ES-I3 (cell line): ENCODE data around the gene ACIN1.
A peak's percentile ranks its signal among the peaks of the same experiment; 100 is the strongest.
"Not testable (repeated sequence)": the region's sequence is repeated elsewhere in the genome, so short reads cannot be mapped to it uniquely, and the experiment has no call there.

Experiments
- H3K36me3 ChIP-seq: 2 replicates; pipeline ENCODE4 v1.6.1; 2013; ENCODE audit warnings: mild to moderate bottlenecking, low read length, control low read depth, moderate library complexity; ENCODE audit not compliant: insufficient read depth
- H3K4me1 ChIP-seq: 2 replicates; pipeline ENCODE4 v1.6.1; 2013; ENCODE audit warnings: mild to moderate bottlenecking, control low read depth, low read length; ENCODE audit not compliant: insufficient read depth
- H3K9ac ChIP-seq: 2 replicates; pipeline ENCODE4 v1.6.1; 2013; ENCODE audit warnings: low read depth, mild to moderate bottlenecking, low read length, moderate library complexity
- H3K9me3 ChIP-seq: 2 replicates; pipeline ENCODE4 v1.6.1; 2013; ENCODE audit warnings: mild to moderate bottlenecking, low read length, moderate library complexity; ENCODE audit not compliant: control insufficient read depth, insufficient read depth

ACIN1 gene

GRCh38 chr14:23118506-23119362 lies 23.8 kb upstream of the ACIN1 start, which contains the start of gene CEBPE:
Gene CEBPE (minus strand): TSS chr14:23119255. CDS start chr14:23119091, 164 bp downstream.
- no peaks in the 10 kb centered on the region for H3K9me3 ChIP-seq
- H3K36me3 ChIP-seq: no peaks in the 10 kb centered on the region
- peaks cover 25% of the 10 kb centered on the region for H3K4me1 ChIP-seq
- no peak within 1 kb of the TSS for H3K9ac ChIP-seq

GRCh38 chr14:23117371-23118020 lies 22.6 kb upstream of the ACIN1 start:
- Histone ChIP-seq H3K9ac (no peak overlapping the region), H3K4me1 (peaks cover 36% of the 10 kb centered on the region), H3K36me3 (no peaks in the 10 kb centered on the region), H3K9me3 (no peaks in the 10 kb centered on the region)

GRCh38 chr14:23115918-23116317 lies 21.0 kb upstream of the ACIN1 start:
- Histone ChIP-seq H3K9me3 (no peaks in the 10 kb centered on the region), H3K4me1 (peaks cover 25% of the 10 kb centered on the region), H3K36me3 (no peaks in the 10 kb centered on the region), H3K9ac (no peak overlapping the region)

- no peaks in the 10 kb centered on the region for H3K36me3 ChIP-seq
- H3K9ac ChIP-seq: no peak overlapping the region
- peaks cover 25% of the 10 kb centered on the region for H3K4me1 ChIP-seq
- H3K9me3 ChIP-seq: no peaks in the 10 kb centered on the region
Observed at GRCh38 chr14:23115039-23115731, 20.2 kb upstream of the ACIN1 start.

GRCh38 chr14:23114669-23115038 lies 19.7 kb upstream of the ACIN1 start:
- no peaks in the 10 kb centered on the region for H3K9me3 ChIP-seq
- no peak overlapping the region for H3K9ac ChIP-seq
- peaks cover 20% of the 10 kb centered on the region for H3K4me1 ChIP-seq
- H3K36me3 ChIP-seq: no peaks in the 10 kb centered on the region

GRCh38 chr14:23114120-23114458 lies 19.2 kb upstream of the ACIN1 start:
- no peaks in the 10 kb centered on the region for H3K36me3 ChIP-seq
- H3K9me3 ChIP-seq: no peaks in the 10 kb centered on the region
- H3K4me1 ChIP-seq: peaks cover 19% of the 10 kb centered on the region
- H3K9ac ChIP-seq: no peak overlapping the region

- H3K4me1 ChIP-seq: peaks cover 19% of the 10 kb centered on the region
- H3K9ac ChIP-seq: peak overlapping the region; percentile 22; the same call in 1 of the 2 replicates
- no peaks in the 10 kb centered on the region for H3K9me3 ChIP-seq
- no peaks in the 10 kb centered on the region for H3K36me3 ChIP-seq
Observed at GRCh38 chr14:23113431-23114119, 18.6 kb upstream of the ACIN1 start.

- Histone ChIP-seq H3K9ac (no peak overlapping the region), H3K36me3 (no peaks in the 10 kb centered on the region), H3K9me3 (no peaks in the 10 kb centered on the region), H3K4me1 (peaks cover 19% of the 10 kb centered on the region)
Observed at GRCh38 chr14:23112359-23113178, 17.6 kb upstream of the ACIN1 start.

- Histone ChIP-seq H3K9ac (no peak overlapping the region), H3K36me3 (no peaks in the 10 kb centered on the region), H3K9me3 (no peaks in the 10 kb centered on the region), H3K4me1 (peaks cover 28% of the 10 kb centered on the region)
Observed at GRCh38 chr14:23110579-23111365, 15.8 kb upstream of the ACIN1 start.

- Histone ChIP-seq H3K9ac (no peak overlapping the region), H3K9me3 (no peaks in the 10 kb centered on the region), H3K36me3 (no peaks in the 10 kb centered on the region), H3K4me1 (peaks cover 36% of the 10 kb centered on the region)
Observed at GRCh38 chr14:23109769-23110168, 14.8 kb upstream of the ACIN1 start.

- not testable (repeated sequence) for H3K9me3 ChIP-seq, H3K36me3 ChIP-seq, H3K9ac ChIP-seq
- peaks cover 30% of the 10 kb centered on the region for H3K4me1 ChIP-seq
Observed at GRCh38 chr14:23108169-23108568, 13.2 kb upstream of the ACIN1 start.

- H3K36me3 ChIP-seq, H3K9ac ChIP-seq: not testable (repeated sequence)
- peaks cover 25% of the 10 kb centered on the region for H3K4me1 ChIP-seq
Observed at GRCh38 chr14:23107620-23108019, 12.7 kb upstream of the ACIN1 start.

GRCh38 chr14:23106747-23107045 lies 11.8 kb upstream of the ACIN1 start:
- H3K9ac ChIP-seq: no peak overlapping the region
- H3K9me3 ChIP-seq: no peaks in the 10 kb centered on the region
- H3K36me3 ChIP-seq: no peaks in the 10 kb centered on the region
- H3K4me1 ChIP-seq: peaks cover 25% of the 10 kb centered on the region

More at GRCh38 chr14:23107620-23108019, 12.7 kb upstream of the ACIN1 start:
- H3K9me3 ChIP-seq: not testable (repeated sequence)
